ENCODE results near the gene CORT. TPM values are rescaled to one million over a fixed set of nuclear protein-coding genes. Genes with fewer than 3 reads are reported as not detected.

The CORT gene
- total RNA-seq, 1 donor from 2014 or later: not detected

GRCh38 chr1:10429868-10430215 lies 20.0 kb upstream of the CORT start:
- peak overlapping the region; percentile 95 for H3K4me3 Mint-ChIP-seq
- H3K36me3 Mint-ChIP-seq: peaks cover 5% of the 10 kb centered on the region
- peaks cover 37% of the 10 kb centered on the region for H3K4me1 Mint-ChIP-seq (ENCODE audit: unreplicated experiment)
- no peak for DNase-seq (ENCODE audit: extremely low spot score, unreplicated experiment)
- TF ChIP-seq, protein P1, sequence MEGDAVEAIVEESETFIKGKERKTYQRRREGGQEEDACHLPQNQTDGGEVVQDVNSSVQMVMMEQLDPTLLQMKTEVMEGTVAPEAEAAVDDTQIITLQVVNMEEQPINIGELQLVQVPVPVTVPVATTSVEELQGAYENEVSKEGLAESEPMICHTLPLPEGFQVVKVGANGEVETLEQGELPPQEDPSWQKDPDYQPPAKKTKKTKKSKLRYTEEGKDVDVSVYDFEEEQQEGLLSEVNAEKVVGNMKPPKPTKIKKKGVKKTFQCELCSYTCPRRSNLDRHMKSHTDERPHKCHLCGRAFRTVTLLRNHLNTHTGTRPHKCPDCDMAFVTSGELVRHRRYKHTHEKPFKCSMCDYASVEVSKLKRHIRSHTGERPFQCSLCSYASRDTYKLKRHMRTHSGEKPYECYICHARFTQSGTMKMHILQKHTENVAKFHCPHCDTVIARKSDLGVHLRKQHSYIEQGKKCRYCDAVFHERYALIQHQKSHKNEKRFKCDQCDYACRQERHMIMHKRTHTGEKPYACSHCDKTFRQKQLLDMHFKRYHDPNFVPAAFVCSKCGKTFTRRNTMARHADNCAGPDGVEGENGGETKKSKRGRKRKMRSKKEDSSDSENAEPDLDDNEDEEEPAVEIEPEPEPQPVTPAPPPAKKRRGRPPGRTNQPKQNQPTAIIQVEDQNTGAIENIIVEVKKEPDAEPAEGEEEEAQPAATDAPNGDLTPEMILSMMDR (conservative IDR thresholded peaks at IDR 0.05): no peak
- no peaks in the 10 kb centered on the region for H3K9me3 Mint-ChIP-seq
- H3K27me3 Mint-ChIP-seq: no peaks in the 10 kb centered on the region
- peak overlapping the region; percentile 87 for H3K27ac Mint-ChIP-seq

- peak; percentile 93 for DNase-seq (ENCODE audit: extremely low spot score, unreplicated experiment)
- Mint-ChIP-seq H3K27ac (peak within 1 kb of the TSS; percentile 87), H3K36me3 (peaks cover 5% of the 10 kb centered on the region), H3K4me3 (peak within 1 kb of the TSS; percentile 95), H3K4me1 (ENCODE audit: unreplicated experiment) (peaks cover 39% of the 10 kb centered on the region), H3K9me3 (no peaks in the 10 kb centered on the region), H3K27me3 (no peaks in the 10 kb centered on the region)
- TF ChIP-seq, protein P1 (conservative IDR thresholded peaks at IDR 0.05): peak; percentile 99
Measured at GRCh38 chr1:10430216-10431069, 19.4 kb upstream of the CORT start, which contains the start of gene CENPS. TSS of gene CENPS (plus strand) at chr1:10430433. CDS start at chr1:10430518, 85 bp downstream.

DNA sequence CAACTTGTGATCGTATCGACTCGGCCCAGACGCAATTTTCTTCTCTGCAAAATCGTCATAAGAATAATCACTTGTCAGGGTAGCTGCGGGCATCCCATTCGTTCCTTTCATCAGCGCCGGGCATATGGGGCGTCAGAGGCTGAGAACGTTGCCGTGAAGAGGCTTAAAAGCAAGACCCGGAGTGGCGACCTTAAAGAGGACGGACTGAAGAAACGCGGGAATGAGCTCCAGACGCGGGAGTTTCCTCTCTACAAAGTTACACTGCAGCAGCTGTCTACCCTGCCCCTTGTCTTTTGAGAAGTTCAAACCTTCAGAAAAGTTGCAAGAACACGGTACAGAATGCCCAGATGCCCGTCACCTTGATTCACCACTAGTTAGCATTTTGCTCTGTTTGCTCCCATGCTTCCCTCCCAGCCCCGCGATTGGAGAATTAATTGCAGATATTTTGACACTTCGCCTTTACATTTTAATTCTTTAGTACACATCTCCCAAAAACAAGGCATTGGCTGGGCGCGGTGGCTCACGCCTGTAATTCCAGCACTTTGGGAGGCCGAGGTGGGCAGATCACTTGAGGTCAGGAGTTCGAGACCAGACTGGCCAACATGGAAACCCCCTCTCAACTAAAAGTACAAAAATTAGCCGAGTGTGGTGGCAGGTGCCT lies 18.6 kb upstream of the CORT start:
- Mint-ChIP-seq H3K9me3 (no peaks in the 10 kb centered on the region), H3K4me1 (ENCODE audit: unreplicated experiment) (peaks cover 34% of the 10 kb centered on the region), H3K27me3 (no peaks in the 10 kb centered on the region), H3K36me3 (peaks cover 5% of the 10 kb centered on the region), H3K27ac (peak overlapping the region; percentile 87), H3K4me3 (peak overlapping the region; percentile 95)
- no peak for DNase-seq (ENCODE audit: extremely low spot score, unreplicated experiment)
- TF ChIP-seq, protein P1 (conservative IDR thresholded peaks at IDR 0.05): no peak

GRCh38 chr1:10432910-10433700 lies 16.7 kb upstream of the CORT start:
- DNase-seq (ENCODE audit: extremely low spot score, unreplicated experiment): no peak
- no peaks in the 10 kb centered on the region for H3K27me3 Mint-ChIP-seq
- H3K4me3 Mint-ChIP-seq: peak overlapping the region; percentile 50
- no peak overlapping the region for H3K27ac Mint-ChIP-seq
- no peaks in the 10 kb centered on the region for H3K9me3 Mint-ChIP-seq
- peaks cover 5% of the 10 kb centered on the region for H3K36me3 Mint-ChIP-seq
- TF ChIP-seq, protein P1 (conservative IDR thresholded peaks at IDR 0.05): no peak
- peaks cover 35% of the 10 kb centered on the region for H3K4me1 Mint-ChIP-seq (ENCODE audit: unreplicated experiment)

DNA sequence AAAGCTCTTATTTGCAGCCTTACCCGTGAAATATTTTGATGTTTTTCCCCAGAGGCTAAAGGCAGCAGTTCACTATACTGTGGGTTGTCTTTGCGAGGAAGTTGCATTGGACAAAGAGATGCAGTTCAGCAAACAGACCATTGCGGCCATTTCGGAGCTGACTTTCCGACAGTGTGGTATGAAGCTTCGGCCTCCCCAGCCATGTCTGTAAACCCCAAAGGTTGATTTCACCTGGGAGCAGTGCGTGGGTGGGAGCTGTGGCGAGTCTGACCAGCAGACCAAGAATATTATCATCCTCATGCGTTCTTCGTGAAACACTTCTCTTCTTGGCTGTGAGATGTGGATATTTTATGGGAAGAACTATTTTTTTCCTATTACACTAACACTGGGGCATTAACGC lies 16.0 kb upstream of the CORT start:
- Mint-ChIP-seq H3K27me3 (no peaks in the 10 kb centered on the region), H3K36me3 (peaks cover 5% of the 10 kb centered on the region), H3K27ac (no peak overlapping the region), H3K4me3 (peak overlapping the region; percentile 50), H3K4me1 (ENCODE audit: unreplicated experiment) (peaks cover 39% of the 10 kb centered on the region), H3K9me3 (no peaks in the 10 kb centered on the region)
- DNase-seq (ENCODE audit: extremely low spot score, unreplicated experiment): no peak
- TF ChIP-seq, protein P1 (conservative IDR thresholded peaks at IDR 0.05): no peak

Measured in type B pancreatic cell (in vitro differentiated cells).